Hepatocyte (in vitro differentiated cells): ENCODE measurements around the gene EHBP1. TPM values are rescaled to one million over a fixed set of nuclear protein-coding genes. Genes with fewer than 3 reads are reported as not detected.

ENCODE experiments used
- DNase-seq: peaks from one replicate; pipeline ENCODE4 v3.0.0-alpha.2; 2016; ENCODE audit warnings: low spot score
- H2AFZ ChIP-seq: fragments of 200-600 bp; sonication (generic); 2 replicates; pipeline ENCODE4 v1.6.0; 2016; ENCODE audit warnings: antibody characterized with exemption, mild to moderate bottlenecking
- H3K27ac ChIP-seq: fragments of 200-600 bp; sonication (generic); 2 replicates; pipeline ENCODE4 v1.5.1; 2016; ENCODE audit warnings: mild to moderate bottlenecking
- H3K27me3 ChIP-seq: fragments of 200-600 bp; sonication (generic); 2 replicates; pipeline ENCODE4 v1.6.1; 2016
- H3K36me3 ChIP-seq: fragments of 200-600 bp; sonication (generic); replicated peaks from 2 replicates; pipeline ENCODE4 v1.5.1; 2016; ENCODE audit warnings: low read depth; ENCODE audit not compliant: insufficient read depth
- H3K4me1 ChIP-seq: fragments of 200-600 bp; sonication (generic); 2 replicates; pipeline ENCODE4 v1.5.1; 2016; ENCODE audit warnings: mild to moderate bottlenecking, moderate library complexity; ENCODE audit not compliant: insufficient read depth
- H3K4me2 ChIP-seq: fragments of 200-600 bp; sonication (generic); 2 replicates; pipeline ENCODE4 v1.6.0; 2016
- H3K4me3 ChIP-seq: fragments of 200-600 bp; sonication (generic); 2 replicates; pipeline ENCODE4 v1.5.1; 2016; ENCODE audit warnings: mild to moderate bottlenecking
- H3K79me2 ChIP-seq: fragments of 200-600 bp; sonication (generic); 2 replicates; pipeline ENCODE4 v1.6.0; 2017; ENCODE audit warnings: mild to moderate bottlenecking
- H3K9me2 ChIP-seq: fragments of 200-600 bp; sonication (generic); replicated peaks from 2 replicates; pipeline ENCODE4 v1.6.0; 2017; ENCODE audit warnings: mild to moderate bottlenecking; ENCODE audit not compliant: insufficient read depth
- H3K9me3 ChIP-seq: fragments of 200-600 bp; sonication (generic); 2 replicates; pipeline ENCODE4 v1.5.1; 2016; ENCODE audit warnings: low read depth, mild to moderate bottlenecking
- H4K20me1 ChIP-seq: fragments of 200-600 bp; sonication (generic); 2 replicates; pipeline ENCODE4 v1.6.0; 2016; ENCODE audit warnings: mild to moderate bottlenecking; ENCODE audit not compliant: insufficient read depth, poor library complexity, severe bottlenecking
- CTCF ChIP-seq: fragments of 200-600 bp; sonication (generic); IDR thresholded peaks from 2 replicates; pipeline ENCODE4 v1.5.1; 2016; ENCODE audit warnings: antibody characterized with exemption, mild to moderate bottlenecking; ENCODE audit not compliant: poor library complexity
- EZH2 ChIP-seq: fragments of 200-600 bp; sonication (generic); IDR thresholded peaks from 2 replicates; pipeline ENCODE4 v1.6.1; 2016; ENCODE audit warnings: antibody characterized with exemption, mild to moderate bottlenecking, borderline replicate concordance
- EZH2phosphoT487 ChIP-seq: fragments of 200-600 bp; sonication (generic); IDR thresholded peaks from one replicate; pipeline ENCODE4 v1.6.1; 2018; ENCODE audit warnings: antibody characterized with exemption, mild to moderate bottlenecking, low read depth, moderate library complexity; ENCODE audit not compliant: unreplicated experiment, severe bottlenecking
- WGBS: methylation state at CpG from one replicate; pipeline ENCODE4 v1.1.6; 2016; ENCODE audit warnings: low lambda C conversion rate; ENCODE audit errors: missing lambda C conversion rate; 5-methylcytosine and 5-hydroxymethylcytosine counted together
- polyA plus RNA-seq: library from polyadenylated mRNA; unstranded; fragments of >200 nt; fragmentation: Nextera tagmentation; extraction: Ambion mirVana; gene quantifications from 2 replicates; pipeline ENCODE4 v1.2.1, GENCODE V29; 2016
- total RNA-seq: library from RNA; depleted of rRNA; stranded (reverse); fragments of >200 nt; gene quantifications from 2 replicates; pipeline ENCODE4 v1.2.3, GENCODE V29; 2014

EHBP1 gene
- total and polyA plus RNA-seq, 2 experiments from 2014 or later: 11.4 to 34.6 TPM

GRCh38 chr2:62672601-62673000 is 32.9 kb upstream of the EHBP1 start:
- DNase-seq: peak; percentile 56
- Histone ChIP-seq H4K20me1 (no peaks in the 10 kb centered on the region), H3K4me3 (no peak overlapping the region), H3K27ac (peak overlapping the region; percentile 55), H3K36me3 (no peaks in the 10 kb centered on the region), H3K4me1 (peaks cover 17% of the 10 kb centered on the region), H3K27me3 (no peaks in the 10 kb centered on the region), H3K79me2 (no peaks in the 10 kb centered on the region), H3K9me3 (no peaks in the 10 kb centered on the region), H2AFZ (no peak overlapping the region), H3K4me2 (peak overlapping the region; percentile 39), H3K9me2 (no peaks in the 10 kb centered on the region)
- WGBS: 48% methylated on average over 1 of the region's 1 CpG
- TF ChIP-seq CTCF (no peak), EZH2phosphoT487 (no peak), EZH2 (no peak)

- Histone ChIP-seq H3K4me1 (peaks cover 17% of the 10 kb centered on the region), H3K79me2 (no peaks in the 10 kb centered on the region), H3K27ac (no peak overlapping the region), H3K9me3 (no peaks in the 10 kb centered on the region), H3K36me3 (no peaks in the 10 kb centered on the region), H2AFZ (no peak overlapping the region), H3K9me2 (no peaks in the 10 kb centered on the region), H3K4me3 (no peak overlapping the region), H3K27me3 (no peaks in the 10 kb centered on the region), H3K4me2 (no peak overlapping the region), H4K20me1 (no peaks in the 10 kb centered on the region)
- TF ChIP-seq EZH2phosphoT487 (no peak), CTCF (no peak), EZH2 (no peak)
- no peak for DNase-seq
Observed at GRCh38 chr2:62675062-62675461, 30.5 kb upstream of the EHBP1 start.

GRCh38 chr2:62685256-62685655 is 20.3 kb upstream of the EHBP1 start:
- 80% methylated on average over 2 of the region's 2 CpGs for WGBS
- TF ChIP-seq EZH2 (no peak), CTCF (no peak), EZH2phosphoT487 (no peak)
- no peak for DNase-seq
- no peak overlapping the region for H2AFZ ChIP-seq
- H3K27me3 ChIP-seq: no peaks in the 10 kb centered on the region
- H3K4me3 ChIP-seq: no peak overlapping the region
- no peaks in the 10 kb centered on the region for H4K20me1 ChIP-seq
- H3K36me3 ChIP-seq: no peaks in the 10 kb centered on the region
- no peaks in the 10 kb centered on the region for H3K9me3 ChIP-seq
- no peak overlapping the region for H3K4me2 ChIP-seq
- no peaks in the 10 kb centered on the region for H3K9me2 ChIP-seq
- no peaks in the 10 kb centered on the region for H3K79me2 ChIP-seq
- no peaks in the 10 kb centered on the region for H3K4me1 ChIP-seq
- H3K27ac ChIP-seq: no peak overlapping the region
